Neuronal stem cell (in vitro differentiated cells): ENCODE results near the gene VTI1A.

Experiments used
- DNase-seq: peaks from one replicate; pipeline ENCODE4 v3.0.0-alpha.2; 2013; ENCODE audit warnings: low spot score
- H2AFZ ChIP-seq: one replicate; pipeline ENCODE4 v1.6.1; 2013; ENCODE audit warnings: mild to moderate bottlenecking, low read length, inconsistent platforms
- H2AK5ac ChIP-seq: 2 replicates; pipeline ENCODE4 v1.6.1; 2013; ENCODE audit warnings: low read depth, mild to moderate bottlenecking, inconsistent platforms, low read length, moderate library complexity, mixed read lengths
- H2BK120ac ChIP-seq: 2 replicates; pipeline ENCODE4 v1.6.1; 2013; ENCODE audit warnings: low read depth, mild to moderate bottlenecking, inconsistent platforms, low read length, moderate library complexity, mixed read lengths
- H2BK12ac ChIP-seq: one replicate; pipeline ENCODE4 v1.6.1; 2013; ENCODE audit warnings: low read length, inconsistent platforms
- H2BK15ac ChIP-seq: 2 replicates; pipeline ENCODE4 v1.6.1; 2013; ENCODE audit warnings: mild to moderate bottlenecking, low read length, inconsistent platforms, mixed read lengths
- H2BK5ac ChIP-seq: one replicate; pipeline ENCODE4 v1.6.1; 2013; ENCODE audit warnings: inconsistent platforms, mild to moderate bottlenecking, low read length, moderate library complexity
- H3K14ac ChIP-seq: one replicate; pipeline ENCODE4 v1.6.1; 2013; ENCODE audit warnings: low read length, inconsistent platforms
- H3K18ac ChIP-seq: 2 replicates; pipeline ENCODE4 v1.6.1; 2013; ENCODE audit warnings: low read length, inconsistent platforms
- H3K23ac ChIP-seq: 2 replicates; pipeline ENCODE4 v1.6.1; 2013; ENCODE audit warnings: low read depth, mild to moderate bottlenecking, mixed read lengths, low read length, inconsistent platforms; ENCODE audit not compliant: poor library complexity
- H3K27ac ChIP-seq: replicated peaks from 3 replicates; pipeline ENCODE4 v1.5.1; 2013; ENCODE audit warnings: low read length, inconsistent platforms
- H3K27me3 ChIP-seq, 3 experiments: 2 replicates each; pipeline ENCODE4 v1.6.1; 2013; ENCODE audit warnings: low read length in 3 of 3, mild to moderate bottlenecking in 2 of 3, inconsistent platforms in 1 of 3, low read depth in 1 of 3, mixed read lengths in 1 of 3, moderate library complexity in 1 of 3; ENCODE audit not compliant: control insufficient read depth in 3 of 3, insufficient read depth in 3 of 3
- H3K36me3 ChIP-seq, 2 donors: replicated peaks in 1 of 2; 2 replicates each; pipeline ENCODE4 v1.6.1; 2013; ENCODE audit warnings: low read length in 2 of 2; ENCODE audit not compliant: control insufficient read depth in 2 of 2, insufficient read depth in 2 of 2
- H3K4ac ChIP-seq: 2 replicates; pipeline ENCODE4 v1.6.1; 2013; ENCODE audit warnings: inconsistent platforms, mild to moderate bottlenecking, low read length, moderate library complexity
- H3K4me1 ChIP-seq, 2 donors: 1 replicate in 1 of 2; 2 replicates in 1 of 2; pipeline ENCODE4 v1.6.1; 2013; ENCODE audit warnings: low read length in 2 of 2, low read depth in 1 of 2; ENCODE audit not compliant: control insufficient read depth in 2 of 2, insufficient read depth in 1 of 2
- H3K4me2 ChIP-seq: one replicate; pipeline ENCODE4 v1.6.1; 2013; ENCODE audit warnings: mild to moderate bottlenecking, low read length, inconsistent platforms; ENCODE audit not compliant: insufficient read depth, poor library complexity, severe bottlenecking
- H3K4me3 ChIP-seq, 2 donors: 2 replicates each; pipeline ENCODE4 v1.5.1; 2013; ENCODE audit warnings: low read length in 2 of 2, mild to moderate bottlenecking in 2 of 2, inconsistent platforms in 1 of 2, moderate library complexity in 1 of 2
- H3K79me1 ChIP-seq: one replicate; pipeline ENCODE4 v1.6.1; 2013; ENCODE audit warnings: low read depth, mild to moderate bottlenecking, inconsistent platforms, low read length, moderate library complexity
- H3K9ac ChIP-seq: one replicate; pipeline ENCODE4 v1.6.1; 2013; ENCODE audit warnings: mild to moderate bottlenecking, low read depth, low read length, inconsistent platforms; ENCODE audit not compliant: poor library complexity
- H3K9me3 ChIP-seq, 2 donors: replicated peaks in 1 of 2; 2 replicates each; pipeline versions ENCODE3 to v1.6.1; 2013; ENCODE audit warnings: low read length in 2 of 2, mild to moderate bottlenecking in 2 of 2, inconsistent platforms in 1 of 2, low read depth in 1 of 2, mixed read lengths in 1 of 2, moderate library complexity in 1 of 2; ENCODE audit not compliant: control insufficient read depth in 2 of 2, insufficient read depth in 1 of 2
- H4K8ac ChIP-seq: one replicate; pipeline ENCODE4 v1.6.1; 2013; ENCODE audit warnings: low read depth, mild to moderate bottlenecking, inconsistent platforms, low read length, moderate library complexity
- H4K91ac ChIP-seq: one replicate; pipeline ENCODE4 v1.6.1; 2013; ENCODE audit warnings: low read length, low read depth, mild to moderate bottlenecking, inconsistent platforms; ENCODE audit not compliant: poor library complexity
- WGBS, 2 donors: extraction: QIAGEN DNeasy Blood & Tissue Kit; methylation state at CpG; one replicate each; pipeline ENCODE4 v1.1.7; 2013; ENCODE audit warnings: missing lambda C conversion rate in 2 of 2, mixed read lengths in 1 of 2; ENCODE audit not compliant: insufficient read length in 2 of 2, insufficient replicate concordance in 1 of 2; ENCODE audit errors: extremely low coverage in 2 of 2; 5-methylcytosine and 5-hydroxymethylcytosine counted together

The VTI1A gene

DNA sequence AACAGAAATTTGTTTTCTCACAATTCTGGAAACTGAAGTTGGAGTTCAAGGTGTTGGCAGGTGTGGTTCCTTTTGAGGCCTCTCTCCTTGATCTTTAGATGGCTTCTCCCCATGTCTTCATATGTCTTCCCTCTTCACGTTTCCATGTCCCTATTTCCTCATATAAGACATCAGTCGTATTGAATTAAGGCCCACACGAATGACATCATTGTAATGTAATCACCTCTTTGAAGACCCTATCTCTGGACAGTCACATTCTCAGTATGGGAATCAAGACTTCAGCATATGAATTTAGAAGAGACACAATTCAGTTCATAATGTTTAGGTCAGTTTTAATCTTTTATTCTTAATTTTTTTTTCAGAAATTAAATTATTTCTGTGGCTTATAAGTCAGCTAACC lies 19.8 kb downstream of the VTI1A start:
- Histone ChIP-seq H3K9me3 (peaks cover 0 to 15% of the 10 kb centered on the region in 2 donors), H3K4me2 (no peak overlapping the region), H3K4me3 (no peak overlapping the region), H3K27ac (no peak overlapping the region), H3K4me1 (peaks cover 0 to 3% of the 10 kb centered on the region in 2 donors), H4K8ac (no peak overlapping the region), H3K79me1 (no peaks in the 10 kb centered on the region), H2AFZ (no peak overlapping the region), H3K23ac (no peak overlapping the region), H3K9ac (no peak overlapping the region), H2BK15ac (no peak overlapping the region), H2BK120ac (no peak overlapping the region), H4K91ac (no peak overlapping the region), H3K4ac (no peak overlapping the region), H3K36me3 (peaks cover 5 to 41% of the 10 kb centered on the region in 2 donors), H3K14ac (no peak overlapping the region), H3K18ac (no peak overlapping the region), H3K27me3 (no peaks in the 10 kb centered on the region), H2BK12ac (no peak overlapping the region), H2AK5ac (no peak overlapping the region), H2BK5ac (no peak overlapping the region)
- no peak for DNase-seq
- no CpG with 5 or more reads among the region's 3 CpGs for WGBS, 2 donors

DNA sequence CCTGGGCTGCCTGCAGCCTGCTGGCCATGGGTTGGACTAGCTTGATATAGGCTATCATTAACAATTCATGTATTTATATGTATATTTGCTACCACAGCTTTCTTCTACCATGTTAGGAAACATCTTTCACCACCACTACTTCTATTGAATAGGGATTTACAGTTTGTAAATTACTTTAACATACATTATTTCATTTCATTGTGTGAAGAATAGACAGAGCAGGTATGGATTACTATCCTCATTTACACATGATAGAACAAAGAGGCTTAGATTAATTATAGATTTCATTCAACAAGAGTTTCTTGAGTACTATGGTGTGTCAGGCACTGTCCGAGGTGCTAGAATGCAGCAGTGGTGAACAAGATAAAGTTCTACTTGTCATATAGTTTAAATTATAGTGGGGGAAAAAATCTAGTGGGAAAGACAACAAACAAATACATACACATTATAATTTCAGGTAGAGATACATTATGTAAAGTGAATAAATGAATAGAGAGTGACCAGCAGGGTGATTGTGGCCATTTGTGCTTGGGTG lies 20.6 kb downstream of the VTI1A start:
- no peak overlapping the region for H3K4me3 ChIP-seq
- H3K79me1 ChIP-seq, result no peaks in the 10 kb centered on the region
- DNase-seq, result no peak
- no peak overlapping the region for H3K27ac ChIP-seq
- no CpG with 5 or more reads among the region's 1 CpG for WGBS, 2 donors
- no peak overlapping the region for H3K9ac ChIP-seq
- H2AFZ ChIP-seq, result no peak overlapping the region
- H2BK5ac ChIP-seq, result no peak overlapping the region
- no peak overlapping the region for H3K23ac ChIP-seq
- H3K18ac ChIP-seq, result no peak overlapping the region
- H4K91ac ChIP-seq, result no peak overlapping the region
- H2BK15ac ChIP-seq, result no peak overlapping the region
- H2AK5ac ChIP-seq, result no peak overlapping the region
- no peak overlapping the region for H4K8ac ChIP-seq
- no peak overlapping the region for H2BK12ac ChIP-seq
- no peak overlapping the region for H3K4ac ChIP-seq
- H2BK120ac ChIP-seq, result no peak overlapping the region
- peaks cover 5 to 41% of the 10 kb centered on the region in 2 donors for H3K36me3 ChIP-seq
- H3K4me1 ChIP-seq, result peaks cover 0 to 3% of the 10 kb centered on the region in 2 donors
- no peak overlapping the region for H3K14ac ChIP-seq
- peaks cover 0 to 15% of the 10 kb centered on the region in 2 donors for H3K9me3 ChIP-seq
- no peaks in the 10 kb centered on the region for H3K27me3 ChIP-seq
- no peak overlapping the region for H3K4me2 ChIP-seq

DNA sequence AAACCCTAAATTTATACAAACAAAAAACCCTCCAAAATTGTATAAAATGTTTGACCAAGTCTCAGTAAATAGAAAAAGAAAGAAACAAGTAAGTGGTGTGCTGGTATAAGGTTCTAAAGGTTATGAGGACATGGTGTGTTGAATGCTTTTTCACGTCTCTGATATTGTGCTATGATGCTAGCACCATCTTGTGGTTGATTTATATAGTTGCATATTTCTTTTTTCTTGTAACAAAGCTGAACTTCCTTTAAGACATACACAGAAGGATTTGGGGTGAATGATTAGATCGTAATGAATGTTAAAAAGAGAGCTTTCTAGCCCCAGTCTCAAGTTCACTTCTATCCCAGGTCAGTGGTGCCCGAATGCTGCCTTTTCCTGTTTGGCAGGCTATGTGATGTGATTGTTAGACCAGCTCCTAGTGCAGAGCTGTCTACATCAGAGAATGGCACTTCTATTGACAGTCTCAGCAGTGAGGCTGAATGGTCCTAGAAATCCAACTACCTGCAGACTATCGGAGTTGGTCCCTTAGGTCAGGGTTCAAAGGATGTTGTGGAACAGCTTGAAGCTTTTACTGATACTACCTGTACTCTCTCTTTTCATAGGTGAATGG lies 25.0 kb downstream of the VTI1A start:
- H3K79me1 ChIP-seq, result no peaks in the 10 kb centered on the region
- no peak overlapping the region for H3K4me2 ChIP-seq
- H2BK120ac ChIP-seq, result no peak overlapping the region
- H4K8ac ChIP-seq, result no peak overlapping the region
- WGBS, 2 donors, result no CpG with 5 or more reads among the region's 4 CpGs
- DNase-seq, result peak; percentile 20
- H3K27ac ChIP-seq, result no peak overlapping the region
- H3K9me3 ChIP-seq, result no peaks in the 10 kb centered on the region
- H4K91ac ChIP-seq, result no peak overlapping the region
- no peak overlapping the region for H2AK5ac ChIP-seq
- H2AFZ ChIP-seq, result no peak overlapping the region
- no peak overlapping the region for H2BK12ac ChIP-seq
- peaks cover 0 to 7% of the 10 kb centered on the region in 2 donors for H3K4me1 ChIP-seq
- no peak overlapping the region for H3K4me3 ChIP-seq
- H3K18ac ChIP-seq, result no peak overlapping the region
- no peak overlapping the region for H3K14ac ChIP-seq
- peaks cover 3 to 11% of the 10 kb centered on the region in 2 donors for H3K36me3 ChIP-seq
- no peaks in the 10 kb centered on the region for H3K27me3 ChIP-seq
- no peak overlapping the region for H3K4ac ChIP-seq
- no peak overlapping the region for H3K23ac ChIP-seq
- no peak overlapping the region for H2BK5ac ChIP-seq
- H3K9ac ChIP-seq, result no peak overlapping the region
- H2BK15ac ChIP-seq, result no peak overlapping the region

DNA sequence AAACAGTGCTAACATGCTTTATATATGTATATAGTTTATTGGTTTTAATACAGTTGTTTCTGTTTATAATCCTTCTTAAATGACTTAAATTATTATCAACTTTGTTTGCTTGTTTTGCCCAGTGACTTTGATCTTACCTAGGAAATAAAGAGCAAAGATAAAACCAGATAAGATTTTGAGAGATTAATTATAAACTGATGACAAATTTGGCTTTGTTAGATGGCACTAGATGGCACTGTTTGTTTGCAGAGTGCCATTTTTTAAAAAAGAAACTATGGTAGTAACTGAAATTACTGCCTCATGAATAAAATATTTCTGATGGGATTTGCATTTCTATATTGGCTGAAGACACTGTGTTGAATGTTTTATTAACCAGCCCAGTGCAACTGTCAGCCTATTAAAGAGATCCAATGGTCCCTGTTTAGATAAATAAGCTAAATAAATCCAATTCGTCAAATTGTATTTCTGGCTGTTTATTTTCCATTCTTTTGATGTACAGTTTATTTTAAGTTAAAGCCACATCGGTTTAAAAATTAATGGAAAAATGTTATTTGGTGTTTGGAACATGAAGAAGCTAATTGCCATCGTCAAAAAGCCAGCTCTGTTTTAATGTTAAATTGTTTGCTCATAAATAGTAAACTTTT lies 28.7 kb downstream of the VTI1A start:
- Histone ChIP-seq H2BK12ac (no peak overlapping the region), H2BK120ac (no peak overlapping the region), H3K9me3 (no peaks in the 10 kb centered on the region), H3K36me3 (no peaks in the 10 kb centered on the region), H3K79me1 (peaks cover 2% of the 10 kb centered on the region), H3K23ac (no peak overlapping the region), H2BK5ac (no peak overlapping the region), H3K4me1 (peaks cover 1 to 5% of the 10 kb centered on the region in 2 donors), H3K27ac (no peak overlapping the region), H4K91ac (no peak overlapping the region), H2AK5ac (no peak overlapping the region), H3K14ac (no peak overlapping the region), H2BK15ac (no peak overlapping the region), H3K4ac (no peak overlapping the region), H3K4me2 (no peak overlapping the region), H4K8ac (no peak overlapping the region), H3K27me3 (no peaks in the 10 kb centered on the region), H3K9ac (no peak overlapping the region), H3K4me3 (no peak overlapping the region), H3K18ac (no peak overlapping the region), H2AFZ (no peak overlapping the region)
- WGBS, 2 donors, result no CpG with 5 or more reads among the region's 3 CpGs
- DNase-seq, result no peak
